Effector memory CD8-positive, alpha-beta T cell (primary cell): ENCODE results near the gene PARD3B.

ENCODE experiments used
- ATAC-seq: fragments of 150-1000 bp; cut with Tn5 transposase; replicated peaks from 2 replicates; pipeline ENCODE4 v1.10.0; 2021; ENCODE audit warnings: mild to moderate bottlenecking, moderate library complexity
- DNase-seq, 3 experiments: peaks; one replicate each; pipeline ENCODE4 v3.0.0; 2021
- H3K27ac Mint-ChIP-seq, 2 donors: one replicate each; pipeline ENCODE4 v1.8.0; 2022; ENCODE audit warnings: mild to moderate bottlenecking in 2 of 2, mixed read lengths in 2 of 2, moderate library complexity in 2 of 2
- H3K27me3 Mint-ChIP-seq, 2 donors: one replicate each; pipeline ENCODE4 v1.8.0; 2022; ENCODE audit warnings: mixed read lengths in 2 of 2
- H3K36me3 Mint-ChIP-seq: one replicate; pipeline ENCODE4 v1.8.0; 2022; ENCODE audit warnings: mild to moderate bottlenecking, moderate library complexity, mixed read lengths; ENCODE audit not compliant: insufficient read depth
- H3K4me1 Mint-ChIP-seq, 2 donors: one replicate each; pipeline ENCODE4 v1.8.0; 2022; ENCODE audit warnings: low read depth in 2 of 2, mixed read lengths in 2 of 2
- H3K4me3 Mint-ChIP-seq, 2 donors: one replicate each; pipeline ENCODE4 v1.8.0; 2022; ENCODE audit warnings: mild to moderate bottlenecking in 2 of 2, mixed read lengths in 2 of 2, moderate library complexity in 2 of 2
- H3K9me3 Mint-ChIP-seq, 2 donors: one replicate each; pipeline ENCODE4 v1.8.0; 2022; ENCODE audit warnings: mixed read lengths in 2 of 2

Gene PARD3B

DNA sequence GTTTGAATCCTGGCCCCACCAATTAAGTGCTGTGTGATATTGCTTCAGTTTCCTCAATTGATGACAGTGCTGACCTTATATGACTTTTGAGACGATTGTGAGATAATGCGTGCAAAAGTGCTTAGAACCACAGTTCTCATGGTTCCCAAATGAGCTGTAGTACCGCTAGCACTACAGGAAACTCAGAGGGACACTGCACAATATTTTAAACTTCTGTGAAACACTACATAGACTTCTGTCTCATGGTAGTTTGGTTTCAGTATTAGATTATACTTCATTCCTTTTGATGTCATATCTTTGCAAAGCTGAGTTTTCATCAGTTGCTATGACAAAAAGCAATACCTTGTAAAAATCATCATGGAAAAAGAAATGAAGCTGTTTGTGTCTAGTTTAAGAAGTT lies 368.0 kb downstream of the PARD3B start:
- no peaks in the 10 kb centered on the region for H3K36me3 Mint-ChIP-seq
- peaks cover 2 to 7% of the 10 kb centered on the region in 2 donors for H3K9me3 Mint-ChIP-seq
- H3K4me1 Mint-ChIP-seq, result no peaks in the 10 kb centered on the region
- DNase-seq (no peak), ATAC-seq (no peak)
- no peaks in the 10 kb centered on the region for H3K27me3 Mint-ChIP-seq
- no peak overlapping the region for H3K4me3 Mint-ChIP-seq
- no peak overlapping the region for H3K27ac Mint-ChIP-seq

DNA sequence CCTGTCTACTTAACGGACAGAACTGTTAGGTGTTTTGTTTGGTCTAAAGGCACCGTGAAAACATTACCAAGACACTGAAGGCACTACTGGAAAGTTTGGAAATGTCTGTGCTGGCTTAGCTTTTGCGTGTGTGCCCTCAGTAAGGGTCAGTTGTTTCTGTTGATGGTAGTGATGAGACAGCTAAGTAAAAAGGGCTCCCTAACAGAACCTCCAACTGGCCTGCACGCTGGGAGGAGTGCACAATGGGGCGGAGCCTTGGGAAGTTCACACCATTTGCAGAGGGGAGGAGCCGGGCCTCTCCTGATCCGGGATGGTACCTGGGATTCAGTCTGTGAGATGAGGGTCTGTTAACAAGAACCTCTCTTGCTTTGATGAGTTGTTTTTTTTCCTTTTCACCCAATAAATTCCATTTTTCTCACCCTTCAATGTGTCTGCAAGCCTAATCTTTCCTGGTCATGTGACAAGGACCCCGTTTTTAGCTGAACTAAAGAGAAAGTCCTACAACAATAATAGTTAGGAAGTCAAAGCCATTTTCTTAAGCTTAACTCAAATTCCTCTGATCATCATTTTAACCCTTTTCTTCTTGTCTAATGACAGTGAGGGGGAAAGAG lies 368.7 kb downstream of the PARD3B start:
- ATAC-seq, result no peak
- H3K27ac Mint-ChIP-seq, result no peak overlapping the region

DNA sequence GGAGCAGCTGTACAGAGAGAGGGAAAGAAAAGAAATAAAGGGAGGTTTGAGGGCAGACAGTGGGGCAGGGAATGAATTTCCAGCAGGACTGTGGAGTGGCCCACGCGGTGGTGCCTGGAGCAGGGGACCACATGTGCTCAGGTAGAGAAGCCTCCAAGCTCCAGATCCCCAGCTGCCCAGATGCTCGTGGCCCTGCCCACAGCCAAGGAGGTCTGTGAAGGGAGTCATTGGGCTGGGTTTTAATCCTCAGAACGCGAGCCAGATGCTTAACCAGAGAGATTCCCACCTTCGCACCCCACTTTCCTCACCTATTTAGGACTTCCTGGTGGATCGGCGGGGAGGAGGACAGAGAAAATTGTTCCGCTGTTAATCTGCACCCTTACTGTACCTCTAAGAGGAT lies 369.4 kb downstream of the PARD3B start:
- ATAC-seq, result no peak
- Mint-ChIP-seq H3K27ac (no peak overlapping the region), H3K9me3 (peaks cover 2 to 7% of the 10 kb centered on the region in 2 donors), H3K4me3 (no peak overlapping the region), H3K4me1 (no peaks in the 10 kb centered on the region), H3K27me3 (no peaks in the 10 kb centered on the region), H3K36me3 (no peaks in the 10 kb centered on the region)
- DNase-seq, result no peak

More for the DNA sequence above, 368.7 kb downstream of the PARD3B start:
- no peaks in the 10 kb centered on the region for H3K4me1 Mint-ChIP-seq
- DNase-seq, result no peak
- H3K27me3 Mint-ChIP-seq, result no peaks in the 10 kb centered on the region
- H3K36me3 Mint-ChIP-seq, result no peaks in the 10 kb centered on the region
- H3K4me3 Mint-ChIP-seq, result no peak overlapping the region
- peaks cover 2 to 7% of the 10 kb centered on the region in 2 donors for H3K9me3 Mint-ChIP-seq

DNA sequence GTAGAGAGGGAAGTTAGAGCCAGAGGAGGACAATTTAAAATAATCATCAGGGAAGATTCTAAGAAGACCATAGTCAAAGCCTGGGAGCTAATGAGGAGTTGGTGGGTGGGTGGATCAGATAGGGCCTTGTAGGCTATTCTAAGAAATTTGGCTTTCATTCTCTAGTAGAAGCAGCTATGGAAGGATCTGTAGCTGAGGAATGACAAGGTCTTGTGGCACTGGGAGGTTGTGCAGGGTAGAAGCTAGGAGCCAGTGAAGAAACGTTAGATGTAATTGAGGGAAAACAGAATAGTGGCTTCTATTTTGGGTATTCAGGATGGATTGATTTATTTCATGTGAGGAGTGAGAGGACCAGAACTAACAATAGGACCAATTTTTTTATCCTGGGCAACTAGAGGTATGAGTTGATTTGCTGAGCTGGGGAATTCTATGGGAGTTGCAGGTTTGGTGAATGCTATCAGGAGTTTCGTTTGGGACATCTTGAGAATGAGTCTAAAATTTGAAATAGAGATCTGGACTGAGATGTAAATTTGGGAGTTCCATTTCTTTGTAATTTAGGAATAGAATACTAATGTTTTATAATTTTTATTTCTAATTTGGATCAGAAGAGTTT lies 371.9 kb downstream of the PARD3B start:
- Mint-ChIP-seq H3K4me3 (no peak overlapping the region), H3K36me3 (no peaks in the 10 kb centered on the region), H3K27me3 (no peaks in the 10 kb centered on the region), H3K27ac (no peak overlapping the region), H3K9me3 (peaks cover 2 to 7% of the 10 kb centered on the region in 2 donors), H3K4me1 (no peaks in the 10 kb centered on the region)
- ATAC-seq (no peak), DNase-seq (no peak)

DNA sequence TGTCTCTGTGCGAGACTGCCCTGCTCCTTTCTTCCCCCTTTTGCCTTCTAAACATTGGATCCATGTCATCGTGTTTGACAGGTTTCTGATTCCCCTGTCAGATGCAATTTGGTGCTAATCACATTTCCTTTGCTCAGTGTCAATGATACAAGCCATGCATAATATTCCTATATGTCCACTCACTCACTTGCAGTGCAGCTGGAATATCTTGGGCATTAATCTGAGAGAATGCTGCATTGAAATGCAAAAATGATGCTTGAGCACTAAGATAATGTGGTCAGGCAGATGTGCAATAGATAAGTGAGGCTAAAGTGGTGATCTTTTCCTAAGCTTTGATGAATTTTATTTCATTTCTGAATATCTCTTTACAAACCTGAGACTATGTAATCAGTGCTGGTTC lies 375.5 kb downstream of the PARD3B start:
- H3K36me3 Mint-ChIP-seq, result no peaks in the 10 kb centered on the region
- H3K27me3 Mint-ChIP-seq, result no peaks in the 10 kb centered on the region
- H3K4me1 Mint-ChIP-seq, result no peaks in the 10 kb centered on the region
- H3K27ac Mint-ChIP-seq, result no peak overlapping the region
- DNase-seq (no peak), ATAC-seq (no peak)
- no peak overlapping the region for H3K4me3 Mint-ChIP-seq
- H3K9me3 Mint-ChIP-seq, result peaks cover 0 to 3% of the 10 kb centered on the region in 2 donors

DNA sequence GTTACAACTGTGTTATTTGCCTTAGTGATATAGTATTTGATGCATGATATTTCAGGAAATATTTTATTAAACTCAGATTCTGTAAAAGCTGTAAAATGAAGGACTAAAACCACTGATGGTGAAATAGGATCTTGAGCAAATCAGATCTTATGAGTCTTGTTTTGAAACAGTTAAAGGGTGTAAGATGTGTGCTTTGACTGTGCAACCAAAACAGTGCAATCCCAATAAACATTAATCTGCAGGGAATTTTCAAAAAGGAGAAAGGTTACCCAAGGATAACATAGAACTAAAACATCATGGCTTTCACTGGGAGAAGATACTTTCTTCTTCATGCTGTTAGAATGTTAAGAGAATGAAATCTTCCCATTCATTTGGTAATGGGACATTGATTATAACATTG lies 378.7 kb downstream of the PARD3B start:
- no peak overlapping the region for H3K4me3 Mint-ChIP-seq
- no peaks in the 10 kb centered on the region for H3K4me1 Mint-ChIP-seq
- H3K9me3 Mint-ChIP-seq, result peaks cover 0 to 4% of the 10 kb centered on the region in 2 donors
- H3K36me3 Mint-ChIP-seq, result no peaks in the 10 kb centered on the region
- no peaks in the 10 kb centered on the region for H3K27me3 Mint-ChIP-seq
- DNase-seq (no peak), ATAC-seq (no peak)
- H3K27ac Mint-ChIP-seq, result no peak overlapping the region

DNA sequence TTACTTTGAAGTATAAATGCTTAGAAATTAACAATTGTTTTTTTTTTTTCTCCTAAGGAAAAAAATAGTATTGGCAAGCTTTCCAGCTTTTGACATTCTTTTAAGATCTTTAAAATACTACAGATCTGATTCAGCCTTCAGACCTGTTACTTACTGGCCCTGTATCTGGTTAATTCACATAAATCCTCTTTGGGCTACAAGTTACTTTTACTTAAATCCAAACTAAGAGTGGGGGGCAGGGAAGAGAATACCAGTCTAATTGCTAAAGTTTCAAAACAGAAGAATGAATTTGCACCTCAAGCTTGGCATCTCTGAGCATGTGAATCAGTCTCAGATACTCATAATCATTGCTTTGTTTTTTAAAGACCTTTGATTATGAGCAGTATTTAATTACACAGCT lies 386.3 kb downstream of the PARD3B start:
- Mint-ChIP-seq H3K9me3 (peaks cover 0 to 4% of the 10 kb centered on the region in 2 donors), H3K4me1 (no peaks in the 10 kb centered on the region), H3K27me3 (no peaks in the 10 kb centered on the region), H3K27ac (no peak overlapping the region), H3K4me3 (no peak overlapping the region), H3K36me3 (no peaks in the 10 kb centered on the region)
- ATAC-seq (no peak), DNase-seq (no peak)

DNA sequence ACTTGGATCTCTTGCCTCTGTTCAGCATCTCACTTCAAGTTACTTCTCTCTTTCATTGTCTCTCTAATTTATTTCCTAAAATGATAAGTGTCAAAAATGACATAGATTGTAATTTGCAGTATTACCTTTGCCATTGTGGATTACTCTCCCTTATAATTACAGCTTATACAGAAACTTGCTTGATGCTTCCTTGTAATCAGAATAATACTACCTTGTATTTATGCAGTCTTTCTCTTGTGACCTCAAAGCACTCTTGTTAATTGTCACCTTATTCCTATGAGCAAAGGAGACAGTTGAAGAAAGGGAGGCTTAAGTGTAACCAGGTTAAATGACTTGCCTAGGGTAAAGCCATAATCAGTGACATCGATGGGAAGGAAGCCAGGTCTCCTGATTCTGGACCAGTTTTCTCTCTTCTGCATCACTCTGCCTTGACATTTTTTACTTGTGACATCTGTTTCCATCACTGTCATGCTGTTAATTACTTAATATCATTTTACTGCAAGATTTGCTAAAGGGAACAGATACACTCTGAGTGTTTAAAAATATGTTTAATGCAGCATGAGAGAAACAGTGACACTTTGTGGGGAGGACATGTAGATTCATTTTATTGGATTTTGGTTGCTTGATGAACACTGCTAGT lies 388.6 kb downstream of the PARD3B start:
- Mint-ChIP-seq H3K36me3 (no peaks in the 10 kb centered on the region), H3K4me3 (no peak overlapping the region), H3K27ac (no peak overlapping the region), H3K4me1 (no peaks in the 10 kb centered on the region), H3K27me3 (no peaks in the 10 kb centered on the region), H3K9me3 (peaks cover 0 to 3% of the 10 kb centered on the region in 2 donors)
- ATAC-seq (no peak), DNase-seq (no peak)

DNA sequence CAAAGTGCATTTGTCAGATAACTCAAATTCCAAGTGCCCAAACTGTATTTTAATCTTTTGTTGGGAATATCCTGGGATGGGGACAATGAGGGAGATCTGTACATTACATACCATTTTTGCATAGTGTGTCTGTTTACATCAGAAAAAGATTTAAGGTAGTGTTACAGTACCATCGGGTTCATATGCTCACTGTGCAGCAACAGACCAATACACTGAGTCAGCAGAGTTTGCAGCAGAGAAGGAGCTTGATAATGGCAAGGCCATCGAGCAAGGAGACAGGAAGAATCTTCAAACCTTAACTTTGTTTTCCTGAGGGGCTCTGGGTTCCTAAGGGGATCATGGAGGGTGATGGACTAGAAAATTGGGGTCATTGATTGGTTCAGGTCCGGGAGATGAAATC lies 399.7 kb downstream of the PARD3B start:
- no peak overlapping the region for H3K4me3 Mint-ChIP-seq
- peaks cover 0 to 3% of the 10 kb centered on the region in 2 donors for H3K4me1 Mint-ChIP-seq
- H3K27ac Mint-ChIP-seq, result no peak overlapping the region
- ATAC-seq, result no peak
- DNase-seq, result no peak
- no peaks in the 10 kb centered on the region for H3K27me3 Mint-ChIP-seq
- H3K9me3 Mint-ChIP-seq, result peaks cover 7 to 13% of the 10 kb centered on the region in 2 donors
- H3K36me3 Mint-ChIP-seq, result no peaks in the 10 kb centered on the region

DNA sequence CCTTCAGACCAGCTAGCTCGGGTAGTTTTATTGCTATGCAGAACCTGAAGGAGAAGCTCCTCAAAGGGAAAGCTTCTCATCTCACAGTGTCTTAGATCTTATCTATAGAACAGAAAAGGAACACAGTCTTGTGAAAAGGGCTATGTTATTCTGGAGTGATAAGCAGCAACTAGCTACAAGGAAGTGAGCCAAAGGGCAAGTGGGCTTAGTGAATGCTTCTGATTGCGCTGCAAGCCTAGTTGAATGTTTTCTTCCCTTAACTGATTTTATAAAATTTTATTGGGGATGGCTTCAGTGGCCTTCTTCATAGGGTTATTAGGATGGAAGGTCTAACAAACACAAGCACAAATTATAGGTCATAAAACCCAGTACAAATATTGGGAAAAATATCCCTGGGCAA lies 400.1 kb downstream of the PARD3B start:
- ATAC-seq (no peak), DNase-seq (no peak)
- Mint-ChIP-seq H3K36me3 (no peaks in the 10 kb centered on the region), H3K9me3 (peaks cover 7 to 13% of the 10 kb centered on the region in 2 donors), H3K4me1 (peaks cover 0 to 3% of the 10 kb centered on the region in 2 donors), H3K27me3 (no peaks in the 10 kb centered on the region), H3K27ac (no peak overlapping the region), H3K4me3 (no peak overlapping the region)

DNA sequence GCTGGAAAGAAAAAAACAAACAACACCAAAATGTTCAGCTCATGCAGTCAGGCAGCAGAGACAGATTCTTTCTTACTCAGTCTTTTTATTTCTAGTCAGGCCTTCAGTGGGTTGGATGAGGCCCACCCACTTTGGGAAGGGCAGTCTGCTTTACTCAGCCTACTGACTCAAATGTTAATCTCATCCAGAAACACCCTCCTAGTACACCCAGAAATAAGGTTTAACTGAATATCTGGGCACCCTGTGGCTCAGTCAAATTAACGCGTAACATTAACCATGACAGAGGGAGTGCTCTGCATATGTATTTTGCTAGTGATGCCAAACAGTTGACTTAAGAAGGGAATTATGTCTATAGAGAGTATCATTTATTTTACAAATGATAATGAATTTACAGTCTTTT lies 401.6 kb downstream of the PARD3B start:
- Mint-ChIP-seq H3K4me3 (no peak overlapping the region), H3K36me3 (no peaks in the 10 kb centered on the region), H3K27me3 (no peaks in the 10 kb centered on the region), H3K27ac (no peak overlapping the region), H3K9me3 (peaks cover 7 to 13% of the 10 kb centered on the region in 2 donors), H3K4me1 (peaks cover 0 to 3% of the 10 kb centered on the region in 2 donors)
- ATAC-seq (no peak), DNase-seq (no peak)

DNA sequence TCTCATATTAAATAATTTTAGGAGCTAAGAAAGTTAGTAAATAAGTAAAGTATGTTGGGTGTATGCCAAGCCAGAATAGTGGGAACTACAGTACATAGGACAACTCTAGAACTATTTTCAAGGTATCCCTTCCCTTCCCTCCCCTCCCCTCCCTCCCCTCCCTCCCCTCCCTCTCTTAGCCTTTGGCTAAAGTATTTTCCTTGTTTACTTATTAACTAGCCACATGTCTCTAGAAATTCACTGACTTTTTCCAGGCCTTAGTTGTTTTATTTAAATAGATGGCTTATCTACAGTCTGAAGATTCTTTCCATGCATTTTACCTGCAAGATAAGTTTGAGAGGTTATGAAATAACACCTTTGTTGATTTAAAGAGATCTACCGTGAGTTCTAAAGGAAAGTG lies 402.1 kb downstream of the PARD3B start:
- ATAC-seq (no peak), DNase-seq (no peak)
- H3K4me3 Mint-ChIP-seq, result no peak overlapping the region
- no peaks in the 10 kb centered on the region for H3K27me3 Mint-ChIP-seq
- peaks cover 7 to 13% of the 10 kb centered on the region in 2 donors for H3K9me3 Mint-ChIP-seq
- H3K4me1 Mint-ChIP-seq, result peaks cover 0 to 3% of the 10 kb centered on the region in 2 donors
- no peak overlapping the region for H3K27ac Mint-ChIP-seq
- no peaks in the 10 kb centered on the region for H3K36me3 Mint-ChIP-seq

DNA sequence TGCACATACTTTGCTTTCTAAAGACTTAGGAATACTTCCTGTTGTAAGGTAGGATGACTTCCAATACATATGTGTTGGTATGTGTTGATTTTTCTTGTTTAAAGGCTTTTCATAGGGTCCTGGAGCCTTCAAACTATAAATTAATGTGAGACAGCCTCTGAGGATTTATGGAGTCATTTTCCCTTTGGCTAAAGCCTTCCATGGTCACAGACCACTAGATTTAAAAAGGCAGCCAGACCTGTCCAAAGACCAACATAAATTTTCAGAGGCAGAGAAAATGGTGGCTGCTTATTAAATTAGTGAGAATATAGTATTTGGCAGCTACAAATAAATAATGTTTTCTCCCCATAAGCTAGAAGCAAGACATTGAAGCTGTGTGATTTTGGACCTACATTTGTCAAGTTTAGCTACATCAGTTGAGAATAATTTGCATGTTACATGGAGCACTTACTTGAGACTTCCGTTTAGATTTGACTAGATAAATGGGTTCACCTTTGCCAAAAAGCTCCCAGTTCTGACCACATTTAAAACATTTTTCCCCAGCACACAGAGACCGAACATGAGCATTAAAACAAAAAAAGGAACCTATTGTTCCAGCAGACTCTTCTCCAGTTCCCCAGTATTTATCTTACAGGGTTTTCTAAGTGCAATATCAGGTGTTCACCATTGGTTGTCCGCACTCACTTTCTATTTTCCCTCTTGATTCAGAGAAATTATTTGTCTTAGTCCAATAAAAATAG lies 402.9 kb downstream of the PARD3B start:
- Mint-ChIP-seq H3K9me3 (peaks cover 7 to 13% of the 10 kb centered on the region in 2 donors), H3K27ac (no peak overlapping the region), H3K27me3 (no peaks in the 10 kb centered on the region), H3K4me3 (no peak overlapping the region), H3K36me3 (no peaks in the 10 kb centered on the region), H3K4me1 (peaks cover 0 to 3% of the 10 kb centered on the region in 2 donors)
- ATAC-seq, result no peak
- no peak for DNase-seq
